Psoas muscle (tissue), 8 donors: ENCODE results near the gene DTD2. TPM values are rescaled to one million over a fixed set of nuclear protein-coding genes. Genes with fewer than 3 reads are reported as not detected.

Source experiments
- ATAC-seq, 4 donors: fragments of 200-7000 bp; cut with Tn5 transposase; one replicate each; pipeline ENCODE4 v1.9.1; 2020; ENCODE audit warnings: moderate library complexity in 3 of 4, mild to moderate bottlenecking in 2 of 4
- DNase-seq, 2 donors: peaks; one replicate each; pipeline ENCODE4 v3.0.0-alpha.2; 2020
- H3K27ac ChIP-seq: fragments of 200-600 bp; one replicate; pipeline ENCODE4 v1.8.0; 2022
- H3K27me3 ChIP-seq, 3 donors: fragments of 200-600 bp in 1 of 3; one replicate each; pipeline versions ENCODE4 v1.6.1 to v1.8.0; 2013 to 2022; ENCODE audit warnings: low read length in 2 of 3, mild to moderate bottlenecking in 2 of 3, moderate library complexity in 1 of 3; ENCODE audit not compliant: insufficient read depth in 3 of 3
- H3K36me3 ChIP-seq, 2 donors: fragments of 200-600 bp in 1 of 2; one replicate each; pipeline versions ENCODE4 v1.6.1 to v1.8.0; 2013 to 2022; ENCODE audit warnings: low read depth in 1 of 2, mild to moderate bottlenecking in 1 of 2, moderate library complexity in 1 of 2; ENCODE audit not compliant: insufficient read depth in 1 of 2
- H3K4me1 ChIP-seq: fragments of 200-600 bp; one replicate; pipeline ENCODE4 v1.8.0; 2022
- H3K4me3 ChIP-seq: fragments of 200-600 bp; one replicate; pipeline ENCODE4 v1.8.0; 2022; ENCODE audit warnings: mild to moderate bottlenecking
- H3K9me3 ChIP-seq: fragments of 200-600 bp; one replicate; pipeline ENCODE4 v1.8.0; 2022
- WGBS, 3 donors: extraction: QIAGEN DNeasy Blood & Tissue Kit; methylation state at CpG; one replicate each; pipeline versions ENCODE4 v1.1.6 to v1.1.7; 2013; 5-methylcytosine and 5-hydroxymethylcytosine counted together
- intact Hi-C, 2 donors: fragments of 100-400 bp; cut with DNase I; formaldehyde crosslinking; loops; one replicate each; pipeline versions ENCODE4 v1.11.0 to v1.14.2; 2022
- polyA plus RNA-seq, 3 donors: library from polyadenylated mRNA; stranded (reverse); fragments of 200-250 nt; gene quantifications; one replicate each; pipeline ENCODE4 v1.2.3, GENCODE V29; 2013
- total RNA-seq, 4 donors: library from RNA; stranded (reverse); fragmentation: NEBNext Ultra II Directional in 2 of 4; extraction: Animal tissue kit (Norgen Biotek cat#: 25700) in 2 of 4; gene quantifications; one replicate each; pipeline versions ENCODE4 v1.2.1 to v1.2.4, GENCODE V29; 2021 to 2023
- TF ChIP-seq, protein P1 (sequence below): fragments of 200-600 bp; IDR thresholded peaks from one replicate; pipeline ENCODE4 v1.8.0; 2022; ENCODE audit warnings: antibody characterized with exemption
- donor health status: healthy with polysubstance abuse.
- donor health status: DM: no; HTN: no; CAD: no; lungs with moderate emphysema.
- donor health status: Bipolar disorder and iron deficiency.
- donor health status: healthy.
- donor health status: DM: yes; HTN: yes; CAD: no.
- donor health status: DM: no; HTN: no; CAD: no.
- donor health status: DM: no; HTN: no; CAD: no.
- donor health status: DM: yes; HTN: yes; CAD: no.

Gene DTD2
- total and polyA plus RNA-seq, 7 donors: 2.1 to 9.5 (median 4.2) TPM

DNA sequence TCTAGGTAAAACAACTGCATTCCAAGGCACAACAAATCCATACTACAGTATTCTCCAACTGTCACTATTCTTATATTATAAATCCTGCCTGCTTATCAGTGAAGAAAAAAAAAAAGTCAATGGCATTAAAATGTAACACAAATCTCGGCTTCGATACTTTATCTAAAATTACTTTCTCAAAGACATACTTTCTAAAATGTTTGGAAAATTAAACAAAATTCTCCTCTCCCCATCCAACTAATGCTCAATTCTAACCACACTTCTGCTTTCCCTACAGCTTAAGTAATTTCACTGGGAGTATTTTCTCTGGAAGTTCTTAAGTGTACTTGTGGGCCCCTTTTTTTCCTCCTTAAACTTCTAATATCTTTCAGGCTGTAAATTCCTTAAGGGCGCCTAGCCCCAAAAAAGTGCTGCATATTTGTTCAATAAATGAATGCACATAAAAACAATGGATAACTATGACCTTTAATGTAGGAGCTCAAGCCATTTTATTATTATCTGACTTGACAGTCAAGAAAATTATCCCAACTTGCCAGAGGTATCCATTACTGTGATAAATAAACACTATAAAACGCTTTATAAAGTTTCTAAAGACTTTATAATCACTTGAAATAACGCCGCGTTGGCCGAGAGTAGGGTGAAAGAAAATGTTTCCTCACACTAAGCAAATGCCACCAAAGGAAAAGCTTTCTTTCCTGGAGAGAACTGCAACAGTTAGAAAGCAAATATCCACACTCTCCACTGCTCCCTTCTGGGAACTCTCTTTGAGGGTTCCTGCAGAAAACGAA lies 37.9 kb downstream of the DTD2 start:
- DNase-seq (no peak), ATAC-seq (no peak)
- peak overlapping the region; percentile 95 for H3K4me3 ChIP-seq
- H3K4me1 ChIP-seq: peaks cover 17% of the 10 kb centered on the region
- peak overlapping the region; percentile 91 for H3K27ac ChIP-seq
- H3K27me3 ChIP-seq: no peaks in the 10 kb centered on the region
- peaks cover 0 to 2% of the 10 kb centered on the region in 2 donors for H3K36me3 ChIP-seq
- 10 to 12% (median 10%) methylated on average over 9 of the region's 9 CpGs for WGBS, 3 donors
- TF ChIP-seq, protein P1, sequence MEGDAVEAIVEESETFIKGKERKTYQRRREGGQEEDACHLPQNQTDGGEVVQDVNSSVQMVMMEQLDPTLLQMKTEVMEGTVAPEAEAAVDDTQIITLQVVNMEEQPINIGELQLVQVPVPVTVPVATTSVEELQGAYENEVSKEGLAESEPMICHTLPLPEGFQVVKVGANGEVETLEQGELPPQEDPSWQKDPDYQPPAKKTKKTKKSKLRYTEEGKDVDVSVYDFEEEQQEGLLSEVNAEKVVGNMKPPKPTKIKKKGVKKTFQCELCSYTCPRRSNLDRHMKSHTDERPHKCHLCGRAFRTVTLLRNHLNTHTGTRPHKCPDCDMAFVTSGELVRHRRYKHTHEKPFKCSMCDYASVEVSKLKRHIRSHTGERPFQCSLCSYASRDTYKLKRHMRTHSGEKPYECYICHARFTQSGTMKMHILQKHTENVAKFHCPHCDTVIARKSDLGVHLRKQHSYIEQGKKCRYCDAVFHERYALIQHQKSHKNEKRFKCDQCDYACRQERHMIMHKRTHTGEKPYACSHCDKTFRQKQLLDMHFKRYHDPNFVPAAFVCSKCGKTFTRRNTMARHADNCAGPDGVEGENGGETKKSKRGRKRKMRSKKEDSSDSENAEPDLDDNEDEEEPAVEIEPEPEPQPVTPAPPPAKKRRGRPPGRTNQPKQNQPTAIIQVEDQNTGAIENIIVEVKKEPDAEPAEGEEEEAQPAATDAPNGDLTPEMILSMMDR: no peak
- intact Hi-C loops: loop anchor here in 1 of 2 donors (5.0 kb wide), 1 partner anchor 38 kb away; the partner anchor contains the start of gene DTD2
- no peaks in the 10 kb centered on the region for H3K9me3 ChIP-seq

DNA sequence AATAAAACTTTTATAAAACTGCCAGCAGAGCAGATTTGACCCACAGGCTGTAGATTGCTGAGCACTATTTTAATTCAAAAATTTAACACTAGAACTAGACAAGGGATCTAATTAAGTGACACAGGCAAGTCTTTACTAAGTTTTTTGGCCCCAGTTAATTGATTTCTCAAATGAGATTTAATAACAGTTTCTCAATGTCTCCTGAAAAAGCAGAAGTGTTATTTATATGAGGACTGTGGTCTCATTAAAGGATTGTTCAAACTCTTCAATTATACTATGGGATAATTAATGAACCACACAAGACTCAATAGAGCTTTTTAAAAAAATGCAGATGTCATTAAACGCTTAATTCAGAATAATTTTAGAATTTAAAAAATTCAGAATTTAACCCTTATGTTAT lies 38.9 kb downstream of the DTD2 start:
- Histone ChIP-seq H3K27me3 (no peaks in the 10 kb centered on the region), H3K27ac (peak overlapping the region; percentile 91), H3K4me3 (peak overlapping the region; percentile 1), H3K36me3 (peaks cover 0 to 2% of the 10 kb centered on the region in 2 donors), H3K9me3 (no peaks in the 10 kb centered on the region), H3K4me1 (peaks cover 26% of the 10 kb centered on the region)
- intact Hi-C loops: loop anchor here in 1 of 2 donors (5.0 kb wide), 1 partner anchor 39 kb away; the partner anchor contains the start of gene DTD2
- 37 to 47% (median 41%) methylated on average over 1 of the region's 1 CpG for WGBS, 3 donors
- ATAC-seq: no peak
- no peak for DNase-seq
- TF ChIP-seq, protein P1: no peak

DNA sequence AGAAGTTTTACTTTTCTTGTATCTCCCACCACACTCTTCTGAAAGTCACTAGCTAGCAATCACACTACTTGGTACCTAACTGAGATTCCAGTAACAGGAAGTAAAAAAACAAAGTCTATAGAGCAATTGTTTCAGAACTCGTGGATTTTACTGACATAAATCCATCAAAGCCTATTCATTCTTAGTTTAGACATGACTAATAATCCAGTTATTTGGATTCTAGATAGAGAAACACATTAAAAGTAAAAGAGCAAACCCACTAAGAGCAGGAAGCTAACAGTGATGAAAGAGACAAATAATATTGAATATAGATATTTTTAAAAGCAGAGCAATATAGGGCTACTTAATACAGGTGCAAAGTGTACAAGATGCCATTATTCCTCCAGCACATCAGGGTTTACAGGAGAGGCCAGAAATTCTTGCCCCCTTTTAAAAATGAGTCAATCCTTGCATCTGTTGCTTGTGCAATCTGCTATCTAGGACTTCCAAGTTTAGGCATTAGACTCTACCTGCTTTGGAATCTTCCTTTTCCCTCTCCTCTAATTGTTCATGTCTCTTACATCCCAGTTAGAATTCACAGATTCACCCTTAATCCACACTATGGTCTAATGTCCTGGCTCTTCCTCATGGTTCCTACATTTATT lies 43.0 kb downstream of the DTD2 start:
- DNase-seq (no peak), ATAC-seq (peak; percentile 44 to 64 (median 60))
- no peaks in the 10 kb centered on the region for H3K27me3 ChIP-seq
- H3K27ac ChIP-seq: no peak overlapping the region
- TF ChIP-seq, protein P1: no peak
- no peaks in the 10 kb centered on the region for H3K36me3 ChIP-seq
- intact Hi-C loops: no loop called here
- no peak overlapping the region for H3K4me3 ChIP-seq
- H3K4me1 ChIP-seq: peaks cover 32% of the 10 kb centered on the region
- 15 to 19% (median 17%) methylated on average over 1 of the region's 1 CpG for WGBS, 3 donors
- no peaks in the 10 kb centered on the region for H3K9me3 ChIP-seq

DNA sequence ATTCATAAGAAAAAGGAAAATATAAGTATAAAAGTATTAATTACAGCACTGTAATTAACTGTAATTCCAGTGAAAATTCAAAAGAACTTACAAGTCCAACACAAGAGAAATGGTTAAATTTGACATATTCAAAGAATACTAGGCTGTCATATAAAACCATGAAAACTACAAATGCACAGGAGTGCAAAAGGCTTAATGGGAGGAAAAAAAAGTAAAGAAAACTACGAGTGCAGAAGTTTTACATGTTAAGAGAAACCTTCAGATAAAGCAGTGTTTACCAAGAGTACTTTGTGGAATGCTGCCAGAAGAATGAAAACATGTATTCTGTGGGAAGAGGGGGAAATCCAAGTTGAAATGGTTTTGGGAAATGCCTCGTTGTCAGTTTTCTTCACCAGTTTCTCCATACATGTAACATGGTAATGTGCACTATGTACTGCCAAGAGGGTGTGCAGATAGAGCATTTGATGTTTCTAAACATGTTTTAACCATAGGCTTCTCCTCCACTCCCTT lies 46.0 kb downstream of the DTD2 start:
- DNase-seq (no peak), ATAC-seq (no peak)
- WGBS, 3 donors: 25 to 38% (median 34%) methylated on average over 2 of the region's 2 CpGs
- Histone ChIP-seq H3K36me3 (no peaks in the 10 kb centered on the region), H3K4me1 (peaks cover 19% of the 10 kb centered on the region), H3K4me3 (no peak overlapping the region), H3K9me3 (no peaks in the 10 kb centered on the region), H3K27me3 (no peaks in the 10 kb centered on the region), H3K27ac (no peak overlapping the region)
- TF ChIP-seq, protein P1: no peak
- intact Hi-C loops: no loop called here
